Activated CD4-positive, alpha-beta T cell treated with anti-CD3 and anti-CD28 coated beads for 24 hours (primary cell): ENCODE results near the gene TTLL11.

Experiments used
- DNase-seq, 2 donors: peaks; one replicate each; pipeline ENCODE4 v3.0.0-alpha.2; 2020; ENCODE audit warnings: low read depth in 2 of 2

TTLL11 gene

GRCh38 chr9:121853617-121854395, 239.3 kb downstream of the TTLL11 start:
- DNase-seq = no peak

- DNase-seq = no peak
Observed at GRCh38 chr9:121852651-121853616, 240.2 kb downstream of the TTLL11 start.

GRCh38 chr9:121852241-121852640, 240.9 kb downstream of the TTLL11 start:
- no peak for DNase-seq

GRCh38 chr9:121851641-121852091, 241.4 kb downstream of the TTLL11 start:
- DNase-seq = no peak

- no peak for DNase-seq
Observed at GRCh38 chr9:121850366-121850765, 242.7 kb downstream of the TTLL11 start.

GRCh38 chr9:121849554-121849953, 243.6 kb downstream of the TTLL11 start:
- no peak for DNase-seq

GRCh38 chr9:121844562-121844961, 248.5 kb downstream of the TTLL11 start:
- DNase-seq = no peak

- DNase-seq = no peak
Observed at GRCh38 chr9:121844098-121844497, 249.0 kb downstream of the TTLL11 start.

GRCh38 chr9:121842612-121842978, 250.5 kb downstream of the TTLL11 start:
- DNase-seq = no peak

- DNase-seq = no peak
Observed at GRCh38 chr9:121841771-121842611, 251.1 kb downstream of the TTLL11 start.

GRCh38 chr9:121840838-121841760, 252.0 kb downstream of the TTLL11 start:
- no peak for DNase-seq

- no peak for DNase-seq
Observed at GRCh38 chr9:121839726-121840500, 253.2 kb downstream of the TTLL11 start.

GRCh38 chr9:121838746-121839669, 254.1 kb downstream of the TTLL11 start:
- no peak for DNase-seq

- no peak for DNase-seq
Observed at GRCh38 chr9:121837113-121837961, 255.8 kb downstream of the TTLL11 start.

GRCh38 chr9:121836366-121836885, 256.7 kb downstream of the TTLL11 start:
- no peak for DNase-seq

GRCh38 chr9:121835587-121836365, 257.3 kb downstream of the TTLL11 start:
- no peak for DNase-seq

GRCh38 chr9:121833061-121833460, 260.0 kb downstream of the TTLL11 start:
- DNase-seq = no peak
